Choroid plexus epithelial cell (primary cell): ENCODE measurements around the gene CCL25.

Experiments
- DNase-seq: peaks from one replicate; pipeline ENCODE4 v3.0.0-alpha.2; 2010; ENCODE audit warnings: low read depth
- H3K4me3 ChIP-seq: 2 replicates; pipeline ENCODE4 v1.5.1; 2011; ENCODE audit warnings: low read depth, mild to moderate bottlenecking, control low read depth, low read length, moderate library complexity
- TF ChIP-seq, protein P1 (sequence below): conservative IDR thresholded peaks from 2 replicates; pipeline ENCODE4 v1.5.1; 2011; ENCODE audit warnings: low read depth, mild to moderate bottlenecking, control low read depth, inconsistent platforms, low read length, moderate library complexity

Gene CCL25

DNA sequence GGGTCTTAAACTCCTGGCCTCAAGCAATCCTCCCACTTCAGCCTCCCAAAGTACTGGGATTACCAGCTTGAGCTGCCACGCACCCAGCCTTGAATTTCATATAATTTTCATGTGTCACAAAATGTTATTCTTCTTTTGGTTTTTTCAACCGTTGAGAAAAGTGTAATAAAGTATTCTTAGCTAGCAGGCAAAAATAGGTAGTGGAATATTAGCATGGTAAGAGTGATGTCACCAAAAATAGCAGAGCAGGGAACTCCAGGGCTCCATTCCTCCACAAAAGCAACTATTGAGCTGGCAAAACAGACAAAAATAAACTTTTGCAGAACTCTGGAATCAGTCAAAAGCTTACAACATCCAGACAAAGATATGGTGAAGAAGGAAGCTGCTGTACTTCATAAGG lies 52.9 kb downstream of the CCL25 start:
- no peak overlapping the region for H3K4me3 ChIP-seq

GRCh38 chr19:8107301-8107903 lies 54.8 kb downstream of the CCL25 start:
- TF ChIP-seq, protein P1, sequence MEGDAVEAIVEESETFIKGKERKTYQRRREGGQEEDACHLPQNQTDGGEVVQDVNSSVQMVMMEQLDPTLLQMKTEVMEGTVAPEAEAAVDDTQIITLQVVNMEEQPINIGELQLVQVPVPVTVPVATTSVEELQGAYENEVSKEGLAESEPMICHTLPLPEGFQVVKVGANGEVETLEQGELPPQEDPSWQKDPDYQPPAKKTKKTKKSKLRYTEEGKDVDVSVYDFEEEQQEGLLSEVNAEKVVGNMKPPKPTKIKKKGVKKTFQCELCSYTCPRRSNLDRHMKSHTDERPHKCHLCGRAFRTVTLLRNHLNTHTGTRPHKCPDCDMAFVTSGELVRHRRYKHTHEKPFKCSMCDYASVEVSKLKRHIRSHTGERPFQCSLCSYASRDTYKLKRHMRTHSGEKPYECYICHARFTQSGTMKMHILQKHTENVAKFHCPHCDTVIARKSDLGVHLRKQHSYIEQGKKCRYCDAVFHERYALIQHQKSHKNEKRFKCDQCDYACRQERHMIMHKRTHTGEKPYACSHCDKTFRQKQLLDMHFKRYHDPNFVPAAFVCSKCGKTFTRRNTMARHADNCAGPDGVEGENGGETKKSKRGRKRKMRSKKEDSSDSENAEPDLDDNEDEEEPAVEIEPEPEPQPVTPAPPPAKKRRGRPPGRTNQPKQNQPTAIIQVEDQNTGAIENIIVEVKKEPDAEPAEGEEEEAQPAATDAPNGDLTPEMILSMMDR, result no peak
- no peak for DNase-seq

More for the DNA sequence above, 52.9 kb downstream of the CCL25 start:
- TF ChIP-seq, protein P1, result no peak
- no peak for DNase-seq

GRCh38 chr19:8108560-8109445 lies 56.2 kb downstream of the CCL25 start:
- TF ChIP-seq, protein P1, result no peak
- no peak for DNase-seq
- H3K4me3 ChIP-seq, result no peak overlapping the region

More at GRCh38 chr19:8107301-8107903, 54.8 kb downstream of the CCL25 start:
- no peak overlapping the region for H3K4me3 ChIP-seq

- TF ChIP-seq, protein P1, result no peak
- DNase-seq, result no peak
These were observed 56.9 kb downstream of the CCL25 start for GRCh38 chr19:8109455-8109854.

GRCh38 chr19:8109890-8110662 lies 57.5 kb downstream of the CCL25 start:
- no peak for DNase-seq
- TF ChIP-seq, protein P1, result no peak
- no peak overlapping the region for H3K4me3 ChIP-seq

More at GRCh38 chr19:8109455-8109854, 56.9 kb downstream of the CCL25 start:
- H3K4me3 ChIP-seq, result no peak overlapping the region

DNA sequence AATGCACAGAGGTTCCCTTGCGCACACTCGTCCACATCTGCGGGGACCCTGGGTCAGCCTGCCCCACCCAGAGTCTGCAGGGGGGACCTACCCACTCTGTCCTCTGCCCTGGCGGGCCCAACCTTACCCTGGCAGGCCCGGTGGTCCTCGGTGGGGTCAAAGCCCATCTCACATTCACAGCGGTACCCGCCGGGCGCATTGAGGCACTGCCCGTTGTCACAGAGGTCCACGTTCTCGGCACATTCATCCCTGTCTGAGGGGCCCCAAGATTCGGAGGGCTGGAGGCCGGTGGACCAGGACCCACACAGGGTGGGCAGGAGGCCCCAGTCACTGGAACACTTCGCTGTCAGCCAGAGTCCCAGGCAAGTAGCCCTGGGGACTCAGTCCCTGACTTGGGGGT lies 58.4 kb downstream of the CCL25 start:
- H3K4me3 ChIP-seq, result no peak overlapping the region
- TF ChIP-seq, protein P1, result no peak
- DNase-seq, result no peak
